ENCODE results near the gene GRIA4. TPM values are rescaled to one million over a fixed set of nuclear protein-coding genes. Genes with fewer than 3 reads are reported as not detected.

Gene GRIA4
- polyA plus RNA-seq, 1 of the 3 experiments (the other 2 are of a cell fraction): 0.02 TPM

- CTCF ChIA-PET: no interaction called here
- no peak for DNase-seq
- Histone ChIP-seq H4K20me1 (ENCODE audit: insufficient read depth) (no peaks in the 10 kb centered on the region), H3K9me2 (no peaks in the 10 kb centered on the region), H2AFZ (ENCODE audit: low read depth) (no peak overlapping the region), H3K9ac (no peak overlapping the region), H3K4me3 (ENCODE audit: low read depth in 2 of 2, low read length in 1 of 2) (no peak overlapping the region), H3K27ac (ENCODE audit: low read depth in 2 of 2, low read length in 1 of 2) (no peak overlapping the region), H3F3A (replicated peaks; ENCODE audit: insufficient read depth) (no peaks in the 10 kb centered on the region), H3K4me2 (no peak overlapping the region), H3K4me1 (ENCODE audit: control insufficient read depth in 1 of 2, insufficient read depth in 2 of 2, low read depth in 1 of 2, low read length in 1 of 2) (no peaks in the 10 kb centered on the region; a peak in 2 of 4 replicates), H3K79me2 (ENCODE audit: insufficient read depth) (no peaks in the 10 kb centered on the region), H3K27me3 (ENCODE audit: insufficient read depth) (no peaks in the 10 kb centered on the region), H3K36me3 (replicated peaks in 1 of 2; ENCODE audit: control insufficient read depth in 1 of 2, insufficient read depth in 2 of 2, low read length in 1 of 2) (no peaks in the 10 kb centered on the region), H3K9me3 (no peaks in the 10 kb centered on the region)
- TF ChIP-seq FOXM1 (IDR thresholded peaks at IDR 0.05; ENCODE audit: low read depth) (no peak), RFX5 (IDR thresholded peaks at IDR 0.05; ENCODE audit: low read length) (no peak), MEF2A (IDR thresholded peaks at IDR 0.05; ENCODE audit: borderline replicate concordance, low read depth) (no peak), MAX (IDR thresholded peaks at IDR 0.05; ENCODE audit: low read depth) (no peak), POLR2AphosphoS5 (IDR thresholded peaks at IDR 0.05; ENCODE audit: low read depth, low read length) (no peak), MXI1 (IDR thresholded peaks at IDR 0.05; ENCODE audit: low read depth, low read length) (no peak), EP300 (IDR thresholded peaks at IDR 0.05; ENCODE audit: borderline replicate concordance in 1 of 2, low read depth in 1 of 2, low read length in 1 of 2) (no peak), RCOR1 (IDR thresholded peaks at IDR 0.05; ENCODE audit: low read length) (no peak), ELF1 (IDR thresholded peaks at IDR 0.05) (no peak), NFIC (IDR thresholded peaks at IDR 0.05; ENCODE audit: borderline replicate concordance) (no peak), EZH2phosphoT487 (IDR thresholded peaks at IDR 0.05; ENCODE audit: borderline replicate concordance, low read depth) (no peak), CTCF (IDR thresholded peaks at IDR 0.05) (no peak), RAD21 (IDR thresholded peaks at IDR 0.05; ENCODE audit: low read length) (no peak), GATA2 (CRISPR knock-in tag; IDR thresholded peaks at IDR 0.05) (no peak), JUND (IDR thresholded peaks at IDR 0.05) (no peak), YY1 (IDR thresholded peaks at IDR 0.05; ENCODE audit: low read depth) (no peak), PBX3 (IDR thresholded peaks at IDR 0.05) (no peak)
- TF ChIP-seq, protein P1, sequence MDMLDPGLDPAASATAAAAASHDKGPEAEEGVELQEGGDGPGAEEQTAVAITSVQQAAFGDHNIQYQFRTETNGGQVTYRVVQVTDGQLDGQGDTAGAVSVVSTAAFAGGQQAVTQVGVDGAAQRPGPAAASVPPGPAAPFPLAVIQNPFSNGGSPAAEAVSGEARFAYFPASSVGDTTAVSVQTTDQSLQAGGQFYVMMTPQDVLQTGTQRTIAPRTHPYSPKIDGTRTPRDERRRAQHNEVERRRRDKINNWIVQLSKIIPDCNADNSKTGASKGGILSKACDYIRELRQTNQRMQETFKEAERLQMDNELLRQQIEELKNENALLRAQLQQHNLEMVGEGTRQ (IDR thresholded peaks at IDR 0.05; ENCODE audit: borderline replicate concordance, low read depth, low read length): no peak
- WGBS (ENCODE audit: low lambda C conversion rate): 91% methylated on average over 1 of the region's 1 CpG
- POLR2A ChIA-PET: no interaction called here
These were observed 308.2 kb downstream of the GRIA4 start for GRCh38 chr11:105918039-105918438.

Measured in SK-N-SH (cell line).